C4-2B (cell line): ENCODE measurements around the gene NDOR1.

Source experiments
- H3K27ac ChIP-seq: fragments of 450-650 bp; 2 replicates; pipeline ENCODE4 v1.5.1; 2017
- ZFX ChIP-seq: fragments of 450-650 bp; IDR thresholded peaks from 2 replicates; pipeline ENCODE4 v1.6.1; 2017
- TF ChIP-seq, protein P1 (sequence below): fragments of 450-650 bp; conservative IDR thresholded peaks from 2 replicates; pipeline ENCODE4 v1.5.1; 2017; ENCODE audit warnings: mild to moderate bottlenecking

Gene NDOR1

DNA sequence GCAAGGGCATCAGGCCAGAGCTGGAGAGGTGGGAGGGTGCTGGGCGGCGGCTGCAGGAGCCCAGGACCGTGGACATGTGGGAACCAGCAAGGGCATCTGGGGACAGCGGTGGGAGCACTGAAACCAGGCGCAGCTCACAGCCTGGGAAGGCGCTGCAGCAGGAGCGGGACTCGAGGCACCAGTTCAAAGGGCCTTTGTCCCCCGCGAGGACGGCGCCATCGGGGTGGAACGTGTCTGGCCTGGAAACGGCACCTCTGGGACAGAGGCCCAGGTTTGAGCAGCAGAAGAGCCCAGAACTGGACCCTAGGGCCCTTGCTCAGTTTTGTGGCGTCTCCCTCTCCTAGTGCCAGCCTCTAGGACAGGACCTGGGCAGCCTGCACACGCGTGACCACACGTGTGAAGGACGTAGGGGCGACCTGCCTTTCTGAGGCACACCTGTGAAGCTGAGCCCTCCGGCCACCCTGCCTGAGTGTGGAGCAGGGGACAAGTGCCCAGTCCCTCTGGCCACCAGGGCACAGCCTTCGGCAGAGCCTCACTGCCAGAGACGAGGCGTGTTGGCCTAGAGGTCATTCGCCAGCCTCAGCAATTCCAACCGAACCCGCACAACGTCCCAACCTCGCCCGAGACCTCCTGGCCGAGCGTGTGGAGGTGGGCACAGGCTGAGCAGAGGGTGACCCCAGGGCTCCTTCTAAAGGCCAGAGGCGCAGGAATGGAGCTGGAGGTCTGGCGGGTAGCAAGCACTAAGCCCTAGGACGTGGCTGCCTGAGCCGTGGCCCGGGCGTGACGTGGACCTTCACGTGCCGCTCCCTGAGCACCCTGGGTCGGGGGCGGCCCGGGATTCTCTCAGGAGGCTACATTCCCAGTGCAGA, 31.5 kb upstream of the NDOR1 start:
- H3K27ac ChIP-seq = peak overlapping the region; percentile 100
- TF ChIP-seq, protein P1, sequence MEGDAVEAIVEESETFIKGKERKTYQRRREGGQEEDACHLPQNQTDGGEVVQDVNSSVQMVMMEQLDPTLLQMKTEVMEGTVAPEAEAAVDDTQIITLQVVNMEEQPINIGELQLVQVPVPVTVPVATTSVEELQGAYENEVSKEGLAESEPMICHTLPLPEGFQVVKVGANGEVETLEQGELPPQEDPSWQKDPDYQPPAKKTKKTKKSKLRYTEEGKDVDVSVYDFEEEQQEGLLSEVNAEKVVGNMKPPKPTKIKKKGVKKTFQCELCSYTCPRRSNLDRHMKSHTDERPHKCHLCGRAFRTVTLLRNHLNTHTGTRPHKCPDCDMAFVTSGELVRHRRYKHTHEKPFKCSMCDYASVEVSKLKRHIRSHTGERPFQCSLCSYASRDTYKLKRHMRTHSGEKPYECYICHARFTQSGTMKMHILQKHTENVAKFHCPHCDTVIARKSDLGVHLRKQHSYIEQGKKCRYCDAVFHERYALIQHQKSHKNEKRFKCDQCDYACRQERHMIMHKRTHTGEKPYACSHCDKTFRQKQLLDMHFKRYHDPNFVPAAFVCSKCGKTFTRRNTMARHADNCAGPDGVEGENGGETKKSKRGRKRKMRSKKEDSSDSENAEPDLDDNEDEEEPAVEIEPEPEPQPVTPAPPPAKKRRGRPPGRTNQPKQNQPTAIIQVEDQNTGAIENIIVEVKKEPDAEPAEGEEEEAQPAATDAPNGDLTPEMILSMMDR = no peak
- 0 out of 2 replicates have a peak, but pooled peaks have one; percentile 24 for TF ChIP-seq ZFX

DNA sequence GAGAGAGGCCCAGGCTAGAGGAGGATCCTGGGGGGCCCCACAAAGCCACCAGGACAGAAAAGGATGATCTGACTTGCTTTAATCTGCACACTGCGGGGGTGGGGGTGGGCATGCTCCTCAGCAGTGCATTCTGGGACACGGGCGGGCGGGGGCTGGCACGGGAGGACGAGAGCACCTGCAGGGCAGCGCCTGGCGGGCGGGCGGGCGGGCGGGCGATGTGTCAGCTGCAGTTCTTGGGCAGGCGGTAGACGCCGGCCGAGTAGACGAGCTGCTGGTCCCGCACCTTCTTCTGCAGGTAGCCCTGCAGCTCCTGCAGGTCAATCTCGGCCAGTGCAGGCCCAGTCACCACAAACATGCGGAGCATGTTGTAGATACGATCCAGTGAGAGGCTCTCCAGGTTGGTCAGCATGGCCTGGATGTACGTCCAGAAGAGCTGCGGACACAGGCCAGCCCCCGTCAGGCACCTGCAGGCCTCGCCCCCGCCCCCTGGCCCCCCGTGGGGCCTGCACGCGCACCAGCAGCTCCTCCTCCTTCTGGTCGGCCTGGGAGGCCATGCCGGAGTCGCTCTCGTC, 30.7 kb upstream of the NDOR1 start:
- TF ChIP-seq ZFX = no peak
- TF ChIP-seq, protein P1 = no peak
- peak overlapping the region; percentile 100 for H3K27ac ChIP-seq

DNA sequence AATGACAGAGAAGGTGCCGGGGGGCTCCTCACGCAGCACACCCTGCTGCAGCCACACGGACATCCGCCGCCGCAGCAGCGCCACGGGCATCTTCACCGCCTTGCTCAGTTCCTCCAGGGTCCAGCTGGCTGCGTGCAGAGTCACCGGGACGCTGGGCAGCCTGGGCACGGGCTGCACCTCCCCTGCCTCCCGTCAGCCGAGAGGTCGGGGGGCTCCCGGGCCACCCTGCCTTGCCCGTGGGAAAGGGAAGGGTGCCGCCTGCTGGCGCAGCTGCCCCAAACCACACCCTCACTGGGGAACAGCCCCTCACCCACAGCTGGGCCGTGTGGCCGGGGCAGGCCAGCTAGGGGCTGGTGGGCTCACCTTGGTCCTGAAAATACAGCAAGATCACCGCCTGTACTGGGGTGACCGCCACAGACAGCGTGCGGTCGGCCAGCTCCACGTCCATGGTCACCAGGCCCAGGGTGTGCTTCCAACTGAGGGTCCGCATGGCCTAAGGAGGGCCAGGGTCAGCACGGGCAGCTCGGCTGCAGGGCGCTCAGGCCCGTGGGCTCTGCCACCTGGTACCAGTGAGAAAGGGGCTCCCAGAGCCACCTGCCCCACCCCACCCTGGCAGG, 30.0 kb upstream of the NDOR1 start:
- H3K27ac ChIP-seq = peak overlapping the region; percentile 100
- no peak for TF ChIP-seq ZFX
- TF ChIP-seq, protein P1 = no peak

DNA sequence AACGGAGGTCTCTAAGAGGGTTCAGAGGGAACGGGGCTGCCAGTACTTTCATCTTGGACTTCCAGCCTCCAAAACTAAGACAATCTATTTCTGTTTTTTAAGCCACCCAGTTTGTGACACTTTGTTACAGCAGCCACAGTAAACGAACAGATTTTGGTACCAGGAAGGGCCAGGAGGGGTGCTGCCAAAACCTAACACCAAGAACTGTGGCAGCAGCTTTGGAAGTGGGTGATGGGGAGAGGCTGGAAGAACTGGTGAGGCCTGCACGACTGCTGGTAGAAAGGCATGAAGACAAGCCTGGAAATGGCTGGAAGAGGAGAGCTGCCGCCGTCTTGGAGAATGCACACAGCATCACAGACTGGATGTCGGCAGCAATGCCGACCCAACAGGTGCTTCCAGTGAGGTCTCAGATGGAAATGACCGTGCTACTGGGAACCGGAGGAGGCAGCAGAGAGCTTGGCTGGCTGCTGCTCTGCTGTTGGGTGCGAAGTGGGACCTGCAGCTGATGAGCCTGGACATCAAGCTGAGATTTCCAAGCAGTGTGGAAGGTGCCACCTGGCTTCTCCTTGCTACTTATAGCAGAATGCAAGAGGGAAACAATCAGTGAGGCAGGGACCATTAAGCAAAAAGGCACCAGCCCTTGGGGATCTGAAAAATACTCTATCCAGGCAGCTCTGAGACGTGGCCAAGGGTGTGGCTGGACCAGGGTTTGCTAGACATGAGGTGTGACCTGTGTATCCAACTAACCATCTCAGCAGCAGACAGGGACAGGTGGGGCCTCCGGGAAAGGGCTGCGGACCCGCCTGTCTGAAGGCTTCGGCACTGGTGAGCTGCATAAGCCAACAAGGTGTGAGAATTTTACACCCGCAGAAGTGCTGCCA, 29.0 kb upstream of the NDOR1 start:
- H3K27ac ChIP-seq = peak overlapping the region; percentile 100
- TF ChIP-seq, protein P1 = peak; percentile 92
- no peak for TF ChIP-seq ZFX

DNA sequence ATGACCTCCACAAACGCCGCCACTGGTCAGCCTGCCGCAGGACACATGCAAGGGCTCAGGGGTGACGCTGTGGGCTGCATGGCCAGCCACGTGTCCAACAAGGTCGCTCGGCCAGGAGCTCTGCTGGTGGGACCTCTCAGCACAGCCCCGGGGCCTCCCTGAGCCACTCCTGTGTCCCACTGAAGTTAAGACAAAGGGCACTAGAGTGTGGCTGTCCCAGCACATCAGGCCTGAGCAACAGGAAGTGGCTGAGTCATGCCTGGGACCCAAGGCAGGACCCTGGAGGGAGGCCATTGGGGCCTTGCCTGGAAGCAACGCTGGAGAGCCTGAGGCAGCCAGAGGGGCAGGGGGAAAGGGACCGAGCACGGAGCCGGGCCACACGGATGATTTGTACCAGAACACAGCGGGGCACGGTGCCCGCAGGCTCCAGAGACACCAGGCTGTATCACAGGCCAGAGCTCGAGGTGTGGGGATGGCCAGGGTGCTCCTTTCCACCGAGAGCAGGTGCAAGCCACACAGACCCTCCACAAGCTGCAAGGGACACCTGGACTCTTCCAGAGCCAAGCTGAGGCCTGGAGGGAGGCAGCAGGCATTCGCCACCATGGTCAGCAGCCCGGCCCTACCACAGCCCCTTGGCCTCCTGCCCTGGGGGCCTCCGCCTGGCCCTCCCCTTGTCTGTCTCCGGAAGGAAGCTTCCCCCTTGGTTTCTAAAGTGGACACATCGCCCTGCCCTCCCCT, 27.1 kb upstream of the NDOR1 start:
- peak overlapping the region; percentile 5; the same call in 1 of the 2 replicates for H3K27ac ChIP-seq
- TF ChIP-seq, protein P1 = no peak
- no peak for TF ChIP-seq ZFX

DNA sequence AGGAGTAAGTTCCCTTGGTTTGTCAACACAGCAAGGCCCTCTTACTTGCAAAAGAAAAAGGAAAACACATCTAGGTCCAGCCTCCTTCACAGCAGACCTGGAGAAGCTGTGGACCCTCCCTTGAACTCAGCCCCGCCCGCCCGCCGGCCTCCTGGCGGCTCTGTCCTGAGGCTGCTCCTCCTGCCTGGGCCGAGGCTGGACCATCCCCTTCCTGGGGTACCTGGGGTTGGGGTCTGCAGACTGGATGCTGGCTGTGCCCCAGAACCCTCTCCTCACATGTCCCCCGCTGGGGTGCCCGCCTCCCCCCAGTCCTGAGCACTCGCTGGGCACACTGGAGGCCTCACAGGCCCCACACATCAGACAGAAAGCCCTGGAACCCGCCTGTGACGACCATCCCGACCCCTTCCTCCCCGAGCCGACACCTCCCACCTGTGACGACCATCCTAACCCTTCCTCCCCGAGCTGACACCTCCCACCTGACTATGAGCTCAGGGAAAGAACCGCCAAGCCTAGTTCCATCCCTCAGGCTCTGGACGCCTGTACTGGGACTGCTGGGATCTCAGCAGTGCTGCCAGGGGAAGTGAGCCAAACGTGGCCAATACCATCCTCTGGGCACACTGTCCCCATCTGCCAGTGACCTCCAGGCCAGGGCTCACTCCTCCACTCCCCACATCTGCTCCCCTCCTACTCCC, 26.4 kb upstream of the NDOR1 start:
- TF ChIP-seq, protein P1 = no peak
- no peak for TF ChIP-seq ZFX
- H3K27ac ChIP-seq = no peak overlapping the region; the same call in 1 of the 2 replicates
